Measurements from ENCODE around the gene TP73. TPM values are rescaled to one million over a fixed set of nuclear protein-coding genes. Genes with fewer than 3 reads are reported as not detected.

Gene TP73
- total RNA-seq, 1 donor from 2014 or later: 0.14 TPM

- intact Hi-C loops (cut with DNase I): no loop called here
- ATAC-seq: no peak
- DNase-seq (ENCODE audit: missing footprints): no peak
Measured at GRCh38 chr1:3729594-3730542, 77.6 kb downstream of the TP73 start.

DNA sequence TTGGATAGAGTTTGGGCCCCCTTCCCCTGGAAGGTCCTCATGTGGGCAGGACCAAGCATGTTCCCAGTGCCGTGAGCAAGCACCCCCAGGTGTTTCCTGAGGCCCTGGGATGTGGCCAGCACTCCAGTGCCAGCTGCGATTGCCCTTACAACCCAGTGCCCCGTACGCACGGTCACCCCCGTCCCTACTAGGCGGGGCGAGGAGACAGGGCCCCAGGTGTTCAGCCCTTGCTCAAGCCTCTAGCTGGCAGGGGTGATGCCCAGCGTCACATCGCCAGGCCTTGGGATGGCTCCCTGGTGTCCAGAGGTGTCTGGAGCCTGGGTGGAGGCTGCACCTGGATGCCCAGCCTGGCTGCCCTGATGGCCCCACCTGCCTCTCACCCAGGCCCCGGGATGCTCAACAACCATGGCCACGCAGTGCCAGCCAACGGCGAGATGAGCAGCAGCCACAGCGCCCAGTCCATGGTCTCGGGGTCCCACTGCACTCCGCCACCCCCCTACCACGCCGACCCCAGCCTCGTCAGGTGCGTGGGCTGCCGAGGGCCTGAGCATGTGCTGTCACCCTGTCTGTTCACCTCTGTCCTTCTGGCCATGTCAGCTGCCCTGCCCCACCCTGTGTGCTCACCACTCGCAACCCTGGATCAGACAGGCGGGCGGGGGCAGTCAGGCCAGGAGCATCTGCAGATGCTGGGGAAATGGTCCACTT lies 78.4 kb downstream of the TP73 start:
- ATAC-seq (no peak), DNase-seq (ENCODE audit: missing footprints) (no peak)
- intact Hi-C loops (cut with DNase I): no loop called here

DNA sequence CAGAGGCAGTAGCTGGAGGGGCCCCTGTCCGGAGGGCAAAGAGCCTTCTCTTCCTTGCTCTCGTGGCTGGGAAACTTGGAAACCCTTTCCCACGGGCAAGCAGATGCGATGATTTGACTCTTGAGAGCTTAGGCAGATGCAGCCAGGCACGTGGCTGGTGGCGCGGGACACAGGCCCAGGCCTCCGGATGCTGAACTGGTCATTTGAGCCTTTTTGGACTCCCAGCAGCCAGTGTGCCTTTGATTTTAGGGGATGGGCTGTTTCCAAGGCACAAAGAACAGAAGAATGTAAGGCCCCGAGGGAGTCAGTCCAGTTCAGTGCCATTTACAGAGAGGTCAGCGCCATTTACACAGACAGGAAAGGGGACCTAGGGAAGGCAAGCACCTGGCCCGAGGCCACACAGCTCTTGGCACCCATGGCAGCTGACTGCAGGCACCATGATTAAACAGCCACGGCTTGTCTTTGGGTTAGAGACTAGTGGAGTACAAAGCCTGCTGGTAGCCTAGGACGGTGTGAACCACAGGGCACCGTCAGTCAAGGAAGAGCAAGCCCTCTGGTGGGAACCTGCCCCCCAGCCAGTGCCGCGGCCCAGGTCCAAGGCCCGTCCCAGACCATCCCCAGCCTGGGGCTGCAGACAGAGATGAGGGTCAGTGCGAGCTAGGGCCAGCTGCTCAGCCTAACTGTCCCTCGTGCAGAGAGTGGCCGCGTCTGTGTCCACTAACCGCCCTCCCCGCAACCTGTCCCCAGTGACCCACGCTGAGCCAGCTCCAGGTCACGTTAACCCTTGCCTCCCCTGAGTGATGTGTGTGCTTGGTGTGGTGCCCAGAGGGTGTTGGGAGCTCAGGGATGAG lies 79.5 kb downstream of the TP73 start:
- intact Hi-C loops (cut with DNase I): no loop called here
- ATAC-seq: no peak
- no peak for DNase-seq (ENCODE audit: missing footprints)

DNA sequence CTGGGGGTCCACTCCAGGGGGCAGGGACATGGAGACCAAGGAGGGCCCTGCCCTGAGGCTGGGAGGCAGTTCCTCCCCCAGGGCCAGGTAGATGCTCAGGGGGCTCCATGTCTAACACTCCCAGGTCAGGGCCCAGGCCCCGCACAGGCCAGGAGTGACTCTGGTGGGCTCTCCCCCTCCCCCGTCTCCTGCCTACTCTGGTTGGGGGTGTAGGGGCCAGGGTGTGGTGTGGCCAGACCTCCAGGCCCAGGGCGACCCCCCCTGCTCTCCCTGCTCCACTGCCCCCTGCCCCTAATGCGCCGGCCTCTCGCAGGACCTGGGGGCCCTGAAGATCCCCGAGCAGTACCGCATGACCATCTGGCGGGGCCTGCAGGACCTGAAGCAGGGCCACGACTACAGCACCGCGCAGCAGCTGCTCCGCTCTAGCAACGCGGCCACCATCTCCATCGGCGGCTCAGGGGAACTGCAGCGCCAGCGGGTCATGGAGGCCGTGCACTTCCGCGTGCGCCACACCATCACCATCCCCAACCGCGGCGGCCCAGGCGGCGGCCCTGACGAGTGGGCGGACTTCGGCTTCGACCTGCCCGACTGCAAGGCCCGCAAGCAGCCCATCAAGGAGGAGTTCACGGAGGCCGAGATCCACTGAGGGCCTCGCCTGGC lies 80.2 kb downstream of the TP73 start:
- intact Hi-C loops (cut with DNase I): no loop called here
- ATAC-seq: no peak
- no peak for DNase-seq (ENCODE audit: missing footprints)

DNA sequence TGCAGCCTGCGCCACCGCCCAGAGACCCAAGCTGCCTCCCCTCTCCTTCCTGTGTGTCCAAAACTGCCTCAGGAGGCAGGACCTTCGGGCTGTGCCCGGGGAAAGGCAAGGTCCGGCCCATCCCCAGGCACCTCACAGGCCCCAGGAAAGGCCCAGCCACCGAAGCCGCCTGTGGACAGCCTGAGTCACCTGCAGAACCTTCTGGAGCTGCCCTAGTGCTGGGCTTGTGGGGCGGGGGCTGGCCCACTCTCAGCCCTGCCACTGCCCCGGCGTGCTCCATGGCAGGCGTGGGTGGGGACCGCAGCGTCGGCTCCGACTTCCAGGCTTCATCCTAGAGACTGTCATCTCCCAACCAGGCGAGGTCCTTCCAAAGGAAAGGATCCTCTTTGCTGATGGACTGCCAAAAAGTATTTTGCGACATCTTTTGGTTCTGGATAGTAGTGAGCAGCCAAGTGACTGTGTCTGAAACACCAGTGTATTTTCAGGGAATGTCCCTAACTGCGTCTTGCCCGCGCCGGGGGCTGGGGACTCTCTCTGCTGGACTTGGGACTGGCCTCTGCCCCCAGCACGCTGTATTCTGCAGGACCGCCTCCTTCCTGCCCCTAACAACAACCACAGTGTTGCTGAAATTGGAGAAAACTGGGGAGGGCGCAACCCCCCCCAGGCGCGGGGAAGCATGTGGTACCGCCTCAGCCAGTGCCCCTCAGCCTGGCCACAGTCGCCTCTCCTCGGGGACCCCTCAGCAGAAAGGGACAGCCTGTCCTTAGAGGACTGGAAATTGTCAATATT lies 81.0 kb downstream of the TP73 start:
- DNase-seq (ENCODE audit: missing footprints): no peak
- intact Hi-C loops (cut with DNase I): no loop called here

DNA sequence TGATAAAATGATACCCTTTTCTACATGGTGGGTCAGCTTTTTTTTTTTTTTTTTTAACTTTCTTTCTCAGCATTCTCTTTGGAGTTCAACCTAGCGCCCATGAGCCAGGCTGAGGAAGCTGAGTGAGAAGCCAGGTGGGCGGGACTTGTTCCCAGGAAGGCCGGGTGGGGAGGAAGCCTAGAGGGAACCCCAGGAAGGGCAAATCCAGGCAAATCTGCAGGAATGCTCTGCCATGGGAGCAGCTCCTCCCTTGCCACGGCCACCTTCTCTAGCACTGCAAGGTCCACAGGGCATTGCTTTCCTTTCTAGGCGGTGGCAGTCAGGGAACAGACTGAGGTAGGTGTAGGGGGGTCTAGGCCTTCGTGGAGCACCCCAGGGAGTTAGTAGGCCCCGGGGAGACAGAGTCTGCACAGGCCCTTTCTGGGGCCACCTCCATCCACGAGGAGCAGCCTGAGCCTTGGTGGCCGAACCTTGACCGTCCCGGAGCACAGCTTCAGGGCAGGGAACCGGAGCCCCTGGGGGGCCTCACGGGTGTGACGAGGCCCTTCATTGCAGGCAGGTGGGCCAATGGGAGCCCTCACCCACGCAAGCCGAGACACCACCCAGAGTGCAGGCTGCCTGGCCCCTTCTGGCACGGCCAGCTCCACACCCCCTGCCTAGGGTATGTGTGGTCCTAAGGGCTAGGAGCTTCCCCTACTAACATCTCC lies 81.7 kb downstream of the TP73 start:
- DNase-seq (ENCODE audit: missing footprints): no peak
- ATAC-seq: no peak
- intact Hi-C loops (cut with DNase I): no loop called here

More for the DNA sequence above, 81.0 kb downstream of the TP73 start:
- no peak for ATAC-seq

- ATAC-seq: no peak
- intact Hi-C loops (cut with DNase I): no loop called here
- no peak for DNase-seq (ENCODE audit: missing footprints)
Measured at GRCh38 chr1:3734602-3735001, 82.3 kb downstream of the TP73 start.

DNA sequence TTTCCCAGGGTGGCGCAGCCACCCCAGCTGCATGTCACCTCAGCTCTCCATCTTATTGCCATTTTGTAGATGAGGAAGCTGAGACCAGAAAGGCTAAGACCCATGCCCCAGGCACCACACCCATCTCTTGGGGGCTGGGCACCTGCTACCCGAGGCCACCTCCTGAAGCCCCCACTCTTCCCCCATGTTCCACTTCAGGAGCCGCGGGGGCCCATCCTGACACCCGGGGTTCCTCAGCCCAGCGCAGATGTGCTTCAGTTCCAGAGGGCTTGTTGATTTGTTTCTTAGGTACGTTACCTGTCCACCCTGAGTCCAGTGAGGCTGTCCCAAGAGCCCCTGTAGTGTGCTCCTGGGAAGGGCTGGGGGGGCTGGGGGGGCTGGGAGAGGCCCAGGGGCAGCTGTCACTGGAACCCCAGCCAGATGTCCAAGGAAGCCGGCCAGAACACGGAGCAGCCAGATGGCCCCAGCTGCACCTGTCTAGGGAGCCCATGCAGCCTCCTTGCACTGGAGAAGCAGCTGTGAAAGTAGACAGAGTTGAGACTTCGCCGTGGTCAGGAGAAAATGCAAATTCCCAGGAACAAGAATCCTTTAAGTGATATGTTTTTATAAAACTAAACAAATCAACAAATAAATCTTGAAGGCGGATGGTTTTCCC lies 82.8 kb downstream of the TP73 start:
- intact Hi-C loops (cut with DNase I): no loop called here

GRCh38 chr1:3735688-3736087 lies 83.4 kb downstream of the TP73 start:
- no peak for ATAC-seq
- intact Hi-C loops (cut with DNase I): no loop called here
- peak; percentile 26 for DNase-seq (ENCODE audit: missing footprints)

More for the DNA sequence above, 82.8 kb downstream of the TP73 start:
- peak; percentile 9 for DNase-seq (ENCODE audit: missing footprints)
- no peak for ATAC-seq

- intact Hi-C loops (cut with DNase I): no loop called here
- ATAC-seq (peak; percentile 41), DNase-seq (ENCODE audit: missing footprints) (peak; percentile 60)
Measured at GRCh38 chr1:3736131-3736561, 83.8 kb downstream of the TP73 start.

DNA sequence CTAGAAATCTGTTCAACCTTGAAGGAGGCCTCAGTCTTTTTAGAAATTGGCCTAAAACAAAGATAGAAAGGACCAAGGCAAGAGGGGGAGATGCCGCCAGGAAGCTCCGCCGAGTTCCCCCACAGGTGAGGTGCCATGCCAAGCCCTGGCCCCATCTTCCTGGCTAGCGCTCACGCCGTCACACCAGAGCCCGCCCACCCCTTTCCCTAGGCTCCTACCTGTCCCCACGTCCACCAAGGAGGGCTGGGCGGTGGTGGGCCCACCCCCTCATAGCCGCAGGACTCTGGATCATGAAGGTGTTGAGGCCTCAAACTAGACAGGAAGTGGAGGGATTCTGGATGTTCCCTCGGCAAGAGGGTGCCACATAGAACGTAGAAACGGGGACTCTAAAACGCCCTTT lies 84.4 kb downstream of the TP73 start:
- peak; percentile 62 for DNase-seq (ENCODE audit: missing footprints)
- no peak for ATAC-seq
- intact Hi-C loops (cut with DNase I): no loop called here

DNA sequence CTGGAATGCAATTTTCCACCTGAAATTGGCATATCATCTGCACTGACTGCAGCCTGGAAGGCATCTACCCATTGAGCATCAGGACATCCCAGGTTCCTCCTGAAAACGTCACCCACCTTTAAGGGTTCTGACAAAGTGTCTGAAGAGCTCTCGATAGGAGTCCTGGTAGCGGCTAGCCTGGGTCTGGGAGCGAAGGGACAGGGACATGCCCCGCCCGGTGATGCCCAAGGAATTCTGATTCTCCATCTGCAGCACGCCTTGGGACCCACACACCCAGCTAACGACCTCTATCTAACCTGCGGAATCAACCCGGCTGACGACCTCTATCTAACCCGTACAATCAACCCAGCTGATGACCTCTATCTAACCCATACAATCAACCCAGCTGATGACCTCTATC lies 86.6 kb downstream of the TP73 start:
- ATAC-seq (no peak), DNase-seq (ENCODE audit: missing footprints) (peak; percentile 58)
- intact Hi-C loops (cut with DNase I): no loop called here

GRCh38 chr1:3740042-3740441 lies 87.7 kb downstream of the TP73 start:
- intact Hi-C loops (cut with DNase I): no loop called here
- no peak for DNase-seq (ENCODE audit: missing footprints)
- ATAC-seq: no peak

- ATAC-seq (no peak), DNase-seq (ENCODE audit: missing footprints) (no peak)
- intact Hi-C loops (cut with DNase I): no loop called here
Measured at GRCh38 chr1:3740752-3741151, 88.4 kb downstream of the TP73 start.

GRCh38 chr1:3741566-3742438 lies 89.5 kb downstream of the TP73 start:
- intact Hi-C loops (cut with DNase I): no loop called here
- no peak for ATAC-seq
- no peak for DNase-seq (ENCODE audit: missing footprints)

All from Right ventricle myocardium inferior (tissue), 1 donor.